Fibroblast of skin of left quadriceps (primary cell): ENCODE data around the gene INTS3.
A peak's percentile ranks its signal among the peaks of the same experiment; 100 is the strongest.

Source experiments
- DNase-seq, 2 experiments: peaks; one replicate each; pipeline ENCODE4 v3.0.0-alpha.2; 2013; ENCODE audit warnings: low read depth in 2 of 2

Gene INTS3

GRCh38 chr1:153727463-153728304, at the start of gene INTS3:
INTS3 (plus strand) TSS chr1:153728050; CDS start chr1:153728635, 585 bp downstream.
- peak; percentile 100 for DNase-seq

GRCh38 chr1:153678519-153679336, 49.1 kb upstream of the INTS3 start, which contains the start of gene NPR1:
NPR1 (plus strand) TSS chr1:153678688; CDS start chr1:153679109, 421 bp downstream.
- no peak for DNase-seq

- DNase-seq: no peak
Measured at GRCh38 chr1:153679337-153680119, 48.3 kb upstream of the INTS3 start.

GRCh38 chr1:153680120-153680403, 47.8 kb upstream of the INTS3 start:
- no peak for DNase-seq

GRCh38 chr1:153682730-153683129, 45.1 kb upstream of the INTS3 start:
- DNase-seq: no peak

- no peak for DNase-seq
Measured at GRCh38 chr1:153683854-153684253, 44.0 kb upstream of the INTS3 start.

GRCh38 chr1:153684892-153685291, 43.0 kb upstream of the INTS3 start:
- DNase-seq: no peak

- no peak for DNase-seq
Measured at GRCh38 chr1:153685544-153686340, 42.1 kb upstream of the INTS3 start.

GRCh38 chr1:153687346-153688125, 40.3 kb upstream of the INTS3 start:
- DNase-seq: no peak

- no peak for DNase-seq
Measured at GRCh38 chr1:153688276-153688675, 39.6 kb upstream of the INTS3 start.

- no peak for DNase-seq
Measured at GRCh38 chr1:153688736-153689328, 39.0 kb upstream of the INTS3 start.

GRCh38 chr1:153693466-153693865, 34.4 kb upstream of the INTS3 start:
- DNase-seq: no peak

- DNase-seq: no peak
Measured at GRCh38 chr1:153696741-153697140, 31.1 kb upstream of the INTS3 start.

GRCh38 chr1:153697191-153698019, 30.4 kb upstream of the INTS3 start:
- no peak for DNase-seq

- DNase-seq: no peak
Measured at GRCh38 chr1:153698020-153698922, 29.6 kb upstream of the INTS3 start.

GRCh38 chr1:153698923-153699714, 28.7 kb upstream of the INTS3 start:
- no peak for DNase-seq

- DNase-seq: no peak
Measured at GRCh38 chr1:153699768-153700167, 28.1 kb upstream of the INTS3 start.
